ENCODE measurements around the gene GPR158.

Gene GPR158

GRCh38 chr10:25392132-25392531, 217.3 kb downstream of the GPR158 start:
- TF ChIP-seq EZH2phosphoT487 (conservative IDR thresholded peaks at IDR 0.05; ENCODE audit: low read length), result no peak
- TF ChIP-seq CTCF (IDR thresholded peaks at IDR 0.05; ENCODE audit: insufficient read depth, low read length, poor library complexity, severe bottlenecking), result no peak
- no peaks in the 10 kb centered on the region for H3K9me3 ChIP-seq (ENCODE audit: insufficient read depth, low read length)

GRCh38 chr10:25393621-25394020, 218.8 kb downstream of the GPR158 start:
- no peaks in the 10 kb centered on the region for H3K79me2 ChIP-seq (ENCODE audit: insufficient read depth, low read length)
- no peaks in the 10 kb centered on the region for H3K9me3 ChIP-seq (ENCODE audit: insufficient read depth, low read length)
- H3K27me3 ChIP-seq (ENCODE audit: low read length), result no peaks in the 10 kb centered on the region
- no peak overlapping the region for H3K4me2 ChIP-seq (ENCODE audit: low read depth, low read length, poor library complexity, severe bottlenecking)
- no peaks in the 10 kb centered on the region for H3F3A ChIP-seq (ENCODE audit: insufficient read depth)
- TF ChIP-seq CTCF (IDR thresholded peaks at IDR 0.05; ENCODE audit: insufficient read depth, low read length, poor library complexity, severe bottlenecking) (no peak), EZH2phosphoT487 (conservative IDR thresholded peaks at IDR 0.05; ENCODE audit: low read length) (no peak)
- no peak overlapping the region for H3K27ac ChIP-seq (ENCODE audit: low read depth, low read length)
- no peak overlapping the region for H3K9ac ChIP-seq (ENCODE audit: low read length)
- no peak overlapping the region for H3K4me3 ChIP-seq (ENCODE audit: insufficient read depth, low read length, poor library complexity, severe bottlenecking)
- H4K20me1 ChIP-seq (ENCODE audit: low read depth, low read length), result no peaks in the 10 kb centered on the region
- no peak overlapping the region for H2AFZ ChIP-seq (ENCODE audit: low read depth, low read length, severe bottlenecking)
- no peaks in the 10 kb centered on the region for H3K9me2 ChIP-seq (replicated peaks; ENCODE audit: insufficient read depth, low read length)
- H3K36me3 ChIP-seq (ENCODE audit: low read length), result no peaks in the 10 kb centered on the region

More at GRCh38 chr10:25392132-25392531, 217.3 kb downstream of the GPR158 start:
- no peak overlapping the region for H3K4me2 ChIP-seq (ENCODE audit: low read depth, low read length, poor library complexity, severe bottlenecking)
- H4K20me1 ChIP-seq (ENCODE audit: low read depth, low read length), result no peaks in the 10 kb centered on the region
- H3K27ac ChIP-seq (ENCODE audit: low read depth, low read length), result no peak overlapping the region
- no peaks in the 10 kb centered on the region for H3K36me3 ChIP-seq (ENCODE audit: low read length)
- no peaks in the 10 kb centered on the region for H3K79me2 ChIP-seq (ENCODE audit: insufficient read depth, low read length)
- no peaks in the 10 kb centered on the region for H3F3A ChIP-seq (ENCODE audit: insufficient read depth)
- no peak overlapping the region for H3K9ac ChIP-seq (ENCODE audit: low read length)
- no peaks in the 10 kb centered on the region for H3K9me2 ChIP-seq (replicated peaks; ENCODE audit: insufficient read depth, low read length)
- H3K27me3 ChIP-seq (ENCODE audit: low read length), result no peaks in the 10 kb centered on the region
- no peak overlapping the region for H2AFZ ChIP-seq (ENCODE audit: low read depth, low read length, severe bottlenecking)
- no peak overlapping the region for H3K4me3 ChIP-seq (ENCODE audit: insufficient read depth, low read length, poor library complexity, severe bottlenecking)

- Histone ChIP-seq H3K27me3 (ENCODE audit: low read length) (no peaks in the 10 kb centered on the region), H4K20me1 (ENCODE audit: low read depth, low read length) (no peaks in the 10 kb centered on the region), H3K27ac (ENCODE audit: low read depth, low read length) (no peak overlapping the region), H3K9me2 (replicated peaks; ENCODE audit: insufficient read depth, low read length) (no peaks in the 10 kb centered on the region), H3K4me2 (ENCODE audit: low read depth, low read length, poor library complexity, severe bottlenecking) (no peak overlapping the region), H3K36me3 (ENCODE audit: low read length) (no peaks in the 10 kb centered on the region), H3K4me3 (ENCODE audit: insufficient read depth, low read length, poor library complexity, severe bottlenecking) (no peak overlapping the region), H2AFZ (ENCODE audit: low read depth, low read length, severe bottlenecking) (no peak overlapping the region), H3K9ac (ENCODE audit: low read length) (no peak overlapping the region), H3K79me2 (ENCODE audit: insufficient read depth, low read length) (no peaks in the 10 kb centered on the region), H3K9me3 (ENCODE audit: insufficient read depth, low read length) (no peaks in the 10 kb centered on the region), H3F3A (ENCODE audit: insufficient read depth) (no peaks in the 10 kb centered on the region)
- TF ChIP-seq EZH2phosphoT487 (conservative IDR thresholded peaks at IDR 0.05; ENCODE audit: low read length) (no peak), CTCF (IDR thresholded peaks at IDR 0.05; ENCODE audit: insufficient read depth, low read length, poor library complexity, severe bottlenecking) (no peak)
These were observed 223.9 kb downstream of the GPR158 start for GRCh38 chr10:25398680-25399079.
